Activated B cell treated with CpG ODN at 0.5 μM for 24 hours (primary cell): ENCODE data around the gene TSPEAR. TPM values are rescaled to one million over a fixed set of nuclear protein-coding genes. Genes with fewer than 3 reads are reported as not detected.

Experiments
- ATAC-seq: fragments of 200-7000 bp; cut with Tn5 transposase; one replicate; pipeline ENCODE4 v1.10.0; 2021; ENCODE audit warnings: low read depth, mild to moderate bottlenecking, moderate library complexity
- CTCF ChIA-PET: fragments of 350-600 bp; sonication (Branson Sonifier 250); formaldehyde crosslinking; loops from one replicate; lab custom pipeline; 2021; ENCODE audit warnings: antibody characterized with exemption; lab: Charles Lee
- POLR2A ChIA-PET: fragments of 350-600 bp; sonication (Branson Sonifier 250); formaldehyde crosslinking; loops from one replicate; lab custom pipeline; 2021; ENCODE audit warnings: antibody characterized with exemption; lab: Charles Lee
- DNase-seq: peaks from one replicate; pipeline ENCODE4 v3.0.0; 2022
- H3K27ac Mint-ChIP-seq: one replicate; pipeline ENCODE4 v1.8.0; 2020; ENCODE audit warnings: mixed read lengths
- H3K27me3 Mint-ChIP-seq: one replicate; pipeline ENCODE4 v1.8.0; 2021; ENCODE audit warnings: mixed read lengths
- H3K36me3 Mint-ChIP-seq: one replicate; pipeline ENCODE4 v1.8.0; 2021; ENCODE audit warnings: low read depth, mixed read lengths
- H3K4me1 Mint-ChIP-seq: one replicate; pipeline ENCODE4 v1.8.0; 2021; ENCODE audit warnings: mixed read lengths
- H3K4me3 Mint-ChIP-seq: one replicate; pipeline ENCODE4 v1.8.0; 2020; ENCODE audit warnings: mild to moderate bottlenecking, mixed read lengths
- H3K9me3 Mint-ChIP-seq: one replicate; pipeline ENCODE4 v1.8.0; 2020; ENCODE audit warnings: mixed read lengths
- intact Hi-C: fragments of 100-400 bp; cut with micrococcal nuclease; formaldehyde crosslinking; loops from one replicate; pipeline ENCODE4 v1.15.1; 2024
- total RNA-seq: library from RNA; stranded (reverse); gene quantifications from 2 replicates; pipeline ENCODE4 v1.2.3, GENCODE V29; 2022
- TF ChIP-seq, protein P1 (sequence below): fragments of 200-600 bp; IDR thresholded peaks from one replicate; pipeline ENCODE4 v1.8.0; 2022; ENCODE audit warnings: antibody characterized with exemption, mild to moderate bottlenecking

The TSPEAR gene
- total RNA-seq, 1 donor from 2014 or later, result not detected

- Mint-ChIP-seq H3K9me3 (peaks cover 15% of the 10 kb centered on the region), H3K27ac (no peak overlapping the region), H3K4me3 (no peak overlapping the region), H3K36me3 (peaks cover 6% of the 10 kb centered on the region), H3K27me3 (peaks cover 8% of the 10 kb centered on the region), H3K4me1 (peaks cover 6% of the 10 kb centered on the region)
- ChIA-PET CTCF (no interaction called here), POLR2A (no interaction called here)
- DNase-seq (no peak), ATAC-seq (no peak)
- intact Hi-C loops, result no loop called here
- TF ChIP-seq, protein P1, sequence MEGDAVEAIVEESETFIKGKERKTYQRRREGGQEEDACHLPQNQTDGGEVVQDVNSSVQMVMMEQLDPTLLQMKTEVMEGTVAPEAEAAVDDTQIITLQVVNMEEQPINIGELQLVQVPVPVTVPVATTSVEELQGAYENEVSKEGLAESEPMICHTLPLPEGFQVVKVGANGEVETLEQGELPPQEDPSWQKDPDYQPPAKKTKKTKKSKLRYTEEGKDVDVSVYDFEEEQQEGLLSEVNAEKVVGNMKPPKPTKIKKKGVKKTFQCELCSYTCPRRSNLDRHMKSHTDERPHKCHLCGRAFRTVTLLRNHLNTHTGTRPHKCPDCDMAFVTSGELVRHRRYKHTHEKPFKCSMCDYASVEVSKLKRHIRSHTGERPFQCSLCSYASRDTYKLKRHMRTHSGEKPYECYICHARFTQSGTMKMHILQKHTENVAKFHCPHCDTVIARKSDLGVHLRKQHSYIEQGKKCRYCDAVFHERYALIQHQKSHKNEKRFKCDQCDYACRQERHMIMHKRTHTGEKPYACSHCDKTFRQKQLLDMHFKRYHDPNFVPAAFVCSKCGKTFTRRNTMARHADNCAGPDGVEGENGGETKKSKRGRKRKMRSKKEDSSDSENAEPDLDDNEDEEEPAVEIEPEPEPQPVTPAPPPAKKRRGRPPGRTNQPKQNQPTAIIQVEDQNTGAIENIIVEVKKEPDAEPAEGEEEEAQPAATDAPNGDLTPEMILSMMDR, result no peak
Measured at GRCh38 chr21:44542716-44543115, 168.7 kb downstream of the TSPEAR start.

GRCh38 chr21:44540741-44541288 lies 170.6 kb downstream of the TSPEAR start:
- H3K4me3 Mint-ChIP-seq, result no peak overlapping the region
- DNase-seq, result no peak
- H3K9me3 Mint-ChIP-seq, result peaks cover 5% of the 10 kb centered on the region
- TF ChIP-seq, protein P1, result no peak
- no peaks in the 10 kb centered on the region for H3K4me1 Mint-ChIP-seq
- H3K27ac Mint-ChIP-seq, result no peak overlapping the region
- ATAC-seq, result no peak
- POLR2A ChIA-PET, result no interaction called here
- CTCF ChIA-PET, result no interaction called here
- H3K36me3 Mint-ChIP-seq, result no peaks in the 10 kb centered on the region
- intact Hi-C loops, result no loop called here
- H3K27me3 Mint-ChIP-seq, result peaks cover 8% of the 10 kb centered on the region

- ATAC-seq, result no peak
- POLR2A ChIA-PET, result no interaction called here
- intact Hi-C loops, result no loop called here
Measured at GRCh38 chr21:44539991-44540666, 171.2 kb downstream of the TSPEAR start, which contains the start of gene KRTAP10-1. TSS of gene KRTAP10-1 (minus strand) at chr21:44540195. CDS start at chr21:44540150, 45 bp downstream.

DNA sequence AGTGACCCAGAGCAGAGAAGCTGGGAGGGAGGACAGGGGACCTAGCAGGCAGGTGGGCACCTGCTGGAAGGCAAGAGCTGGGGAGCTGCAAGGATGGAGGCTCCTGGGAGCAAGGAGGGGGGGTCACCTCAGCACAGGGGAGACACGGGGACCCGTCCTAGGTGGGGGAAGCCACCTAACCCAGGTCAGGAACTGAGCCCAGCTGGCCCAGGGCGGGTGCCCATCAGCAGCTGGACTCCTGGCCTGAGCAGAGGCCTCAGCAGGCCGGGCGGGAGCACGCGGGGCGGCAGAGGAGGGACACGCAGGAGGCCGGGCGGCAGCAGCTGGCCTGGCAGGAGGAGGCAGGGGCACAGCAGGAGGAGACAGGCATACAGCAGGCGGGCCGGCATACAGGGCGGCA lies 172.3 kb downstream of the TSPEAR start:
- no peak for ATAC-seq
- H3K27ac Mint-ChIP-seq, result no peak overlapping the region
- ChIA-PET POLR2A (no interaction called here), CTCF (no interaction called here)
- no peaks in the 10 kb centered on the region for H3K4me1 Mint-ChIP-seq
- H3K9me3 Mint-ChIP-seq, result peaks cover 3% of the 10 kb centered on the region
- TF ChIP-seq, protein P1, result no peak
- no peak for DNase-seq
- intact Hi-C loops, result no loop called here
- H3K27me3 Mint-ChIP-seq, result peaks cover 8% of the 10 kb centered on the region
- no peak overlapping the region for H3K4me3 Mint-ChIP-seq
- H3K36me3 Mint-ChIP-seq, result no peaks in the 10 kb centered on the region

More at GRCh38 chr21:44539991-44540666, 171.2 kb downstream of the TSPEAR start, which contains the start of gene KRTAP10-1:
- H3K4me3 Mint-ChIP-seq, result no peak within 1 kb of the TSS
- TF ChIP-seq, protein P1, result no peak
- H3K4me1 Mint-ChIP-seq, result no peaks in the 10 kb centered on the region
- CTCF ChIA-PET, result no interaction called here
- H3K36me3 Mint-ChIP-seq, result no peaks in the 10 kb centered on the region
- H3K27me3 Mint-ChIP-seq, result peaks cover 8% of the 10 kb centered on the region
- DNase-seq, result no peak
- no peak within 1 kb of the TSS for H3K27ac Mint-ChIP-seq
- no peaks in the 10 kb centered on the region for H3K9me3 Mint-ChIP-seq
